GM11168 (cell line): ENCODE measurements around the gene CDRT4.

Experiments
- in situ Hi-C: fragments of 300-500 bp; cut with MboI; formaldehyde crosslinking; loops from one replicate; pipeline ENCODE4 v1.12.0; 2022; ENCODE audit warnings: low sequenced_read_pairs; ENCODE audit not compliant: unreplicated experiment

The CDRT4 gene

GRCh38 chr17:15467592-15467991 is at the start of gene CDRT4:
Gene CDRT4 (minus strand): TSS chr17:15467621. CDS start chr17:15440238, 27,383 bp downstream.
- in situ Hi-C loops: no loop called here

GRCh38 chr17:15516150-15516549 is 48.7 kb upstream of the CDRT4 start:
- in situ Hi-C loops: no loop called here

GRCh38 chr17:15514469-15514868 is 47.0 kb upstream of the CDRT4 start:
- in situ Hi-C loops: no loop called here

GRCh38 chr17:15513856-15514459 is 46.5 kb upstream of the CDRT4 start:
- in situ Hi-C loops: no loop called here

- in situ Hi-C loops: no loop called here
Observed at GRCh38 chr17:15513058-15513791, 45.8 kb upstream of the CDRT4 start.

- in situ Hi-C loops: no loop called here
Observed at GRCh38 chr17:15512071-15512709, 44.8 kb upstream of the CDRT4 start.

- in situ Hi-C loops: no loop called here
Observed at GRCh38 chr17:15511142-15511541, 43.7 kb upstream of the CDRT4 start.

GRCh38 chr17:15510361-15510760 is 42.9 kb upstream of the CDRT4 start:
- in situ Hi-C loops: no loop called here

GRCh38 chr17:15509095-15509494 is 41.7 kb upstream of the CDRT4 start:
- in situ Hi-C loops: loop anchor here (10.0 kb wide), 1 partner anchor 254 kb away; no protein-coding TSS in a partner anchor

- in situ Hi-C loops: loop anchor here (10.0 kb wide), 1 partner anchor 254 kb away; no protein-coding TSS in a partner anchor
Observed at GRCh38 chr17:15508466-15508865, 41.0 kb upstream of the CDRT4 start.

GRCh38 chr17:15507896-15508295 is 40.5 kb upstream of the CDRT4 start:
- in situ Hi-C loops: loop anchor here (10.0 kb wide), 1 partner anchor 253 kb away; no protein-coding TSS in a partner anchor

GRCh38 chr17:15507001-15507400 is 39.6 kb upstream of the CDRT4 start:
- in situ Hi-C loops: loop anchor here (10.0 kb wide), 1 partner anchor 252 kb away; no protein-coding TSS in a partner anchor

GRCh38 chr17:15505708-15506107 is 38.3 kb upstream of the CDRT4 start:
- in situ Hi-C loops: loop anchor here (10.0 kb wide), 1 partner anchor 251 kb away; no protein-coding TSS in a partner anchor

- in situ Hi-C loops: loop anchor here (10.0 kb wide), 1 partner anchor 249 kb away; no protein-coding TSS in a partner anchor
Observed at GRCh38 chr17:15503731-15504130, 36.3 kb upstream of the CDRT4 start.

GRCh38 chr17:15502369-15503112 is 35.1 kb upstream of the CDRT4 start:
- in situ Hi-C loops: loop anchor here (10.0 kb wide), 1 partner anchor 248 kb away; no protein-coding TSS in a partner anchor

- in situ Hi-C loops: loop anchor here (10.0 kb wide), 1 partner anchor 247 kb away; no protein-coding TSS in a partner anchor
Observed at GRCh38 chr17:15501793-15502192, 34.4 kb upstream of the CDRT4 start.

- in situ Hi-C loops: loop anchor here (10.0 kb wide), 1 partner anchor 246 kb away; no protein-coding TSS in a partner anchor
Observed at GRCh38 chr17:15501282-15501681, 33.9 kb upstream of the CDRT4 start.

- in situ Hi-C loops: no loop called here
Observed at GRCh38 chr17:15498107-15498506, 30.7 kb upstream of the CDRT4 start.

- in situ Hi-C loops: no loop called here
Observed at GRCh38 chr17:15496735-15497670, 29.6 kb upstream of the CDRT4 start.
